ENCODE data around the gene OSBP2. TPM values are rescaled to one million over a fixed set of nuclear protein-coding genes. Genes with fewer than 3 reads are reported as not detected.

OSBP2 gene
- total RNA-seq, 3 donors from 2014 or later = 0.96 to 4.6 (median 4.4) TPM

DNA sequence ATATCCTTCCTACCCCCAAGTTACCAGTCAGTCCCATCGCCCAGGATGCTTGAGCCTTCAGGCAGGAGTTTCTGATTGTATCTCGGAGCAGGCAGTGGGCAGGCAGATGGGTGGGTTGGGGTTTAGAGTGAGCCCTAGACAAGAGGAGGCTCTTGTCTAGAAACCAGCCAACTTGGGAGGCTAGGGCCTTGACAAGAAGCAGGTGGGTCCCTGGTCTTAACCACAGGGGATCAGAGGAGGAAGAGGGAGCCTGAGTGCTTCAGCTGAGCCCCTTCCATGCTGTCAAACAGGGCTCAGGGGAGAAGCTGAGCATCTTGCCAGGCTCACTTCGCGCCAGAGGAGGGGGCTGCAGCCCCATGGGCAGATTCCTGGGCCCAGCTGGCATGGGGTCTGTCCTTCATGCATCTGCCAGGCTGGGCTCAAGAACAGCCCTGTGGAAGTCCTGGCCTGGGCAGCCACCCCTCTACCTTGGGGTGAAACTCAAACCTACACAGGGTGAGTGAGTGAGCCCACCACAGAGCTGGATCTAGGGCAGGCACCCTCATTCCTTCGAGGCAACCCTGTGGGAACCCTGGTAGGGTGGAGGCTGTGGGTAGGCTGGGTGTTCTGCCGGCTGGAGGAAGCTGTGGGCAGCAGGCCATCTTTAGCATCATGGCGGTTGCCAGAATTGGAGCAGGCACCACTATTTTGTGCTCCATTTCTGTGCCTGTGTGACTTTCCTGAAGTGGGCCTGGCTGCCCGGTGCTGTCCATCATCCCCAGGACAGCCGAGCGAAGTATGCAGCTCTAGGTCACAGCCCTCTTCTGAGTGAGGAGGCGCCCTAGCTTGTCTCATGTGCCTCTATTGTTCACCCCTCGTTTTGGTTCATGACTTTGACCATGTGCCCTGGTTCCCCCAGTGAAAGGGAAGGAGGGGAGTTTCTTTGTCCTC lies 165.8 kb downstream of the OSBP2 start:
- Histone ChIP-seq H3K36me3 (no peaks in the 10 kb centered on the region), H3K4me1 (no peaks in the 10 kb centered on the region), H3K27ac (no peak overlapping the region), H3K9me3 (no peaks in the 10 kb centered on the region), H3K27me3 (no peaks in the 10 kb centered on the region), H3K4me3 (no peak overlapping the region)
- intact Hi-C loops (cut with DNase I; ENCODE audit: low total_unique reads) = no loop called here
- no peak for TF ChIP-seq POLR2A (IDR thresholded peaks at IDR 0.05)
- TF ChIP-seq POLR2AphosphoS5 (IDR thresholded peaks at IDR 0.05) = no peak
- TF ChIP-seq, protein P1, sequence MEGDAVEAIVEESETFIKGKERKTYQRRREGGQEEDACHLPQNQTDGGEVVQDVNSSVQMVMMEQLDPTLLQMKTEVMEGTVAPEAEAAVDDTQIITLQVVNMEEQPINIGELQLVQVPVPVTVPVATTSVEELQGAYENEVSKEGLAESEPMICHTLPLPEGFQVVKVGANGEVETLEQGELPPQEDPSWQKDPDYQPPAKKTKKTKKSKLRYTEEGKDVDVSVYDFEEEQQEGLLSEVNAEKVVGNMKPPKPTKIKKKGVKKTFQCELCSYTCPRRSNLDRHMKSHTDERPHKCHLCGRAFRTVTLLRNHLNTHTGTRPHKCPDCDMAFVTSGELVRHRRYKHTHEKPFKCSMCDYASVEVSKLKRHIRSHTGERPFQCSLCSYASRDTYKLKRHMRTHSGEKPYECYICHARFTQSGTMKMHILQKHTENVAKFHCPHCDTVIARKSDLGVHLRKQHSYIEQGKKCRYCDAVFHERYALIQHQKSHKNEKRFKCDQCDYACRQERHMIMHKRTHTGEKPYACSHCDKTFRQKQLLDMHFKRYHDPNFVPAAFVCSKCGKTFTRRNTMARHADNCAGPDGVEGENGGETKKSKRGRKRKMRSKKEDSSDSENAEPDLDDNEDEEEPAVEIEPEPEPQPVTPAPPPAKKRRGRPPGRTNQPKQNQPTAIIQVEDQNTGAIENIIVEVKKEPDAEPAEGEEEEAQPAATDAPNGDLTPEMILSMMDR (IDR thresholded peaks at IDR 0.05) = no peak
- DNase-seq (ENCODE audit: low spot score in 2 of 2) = peak in 1 of 2 donors; percentile 36

DNA sequence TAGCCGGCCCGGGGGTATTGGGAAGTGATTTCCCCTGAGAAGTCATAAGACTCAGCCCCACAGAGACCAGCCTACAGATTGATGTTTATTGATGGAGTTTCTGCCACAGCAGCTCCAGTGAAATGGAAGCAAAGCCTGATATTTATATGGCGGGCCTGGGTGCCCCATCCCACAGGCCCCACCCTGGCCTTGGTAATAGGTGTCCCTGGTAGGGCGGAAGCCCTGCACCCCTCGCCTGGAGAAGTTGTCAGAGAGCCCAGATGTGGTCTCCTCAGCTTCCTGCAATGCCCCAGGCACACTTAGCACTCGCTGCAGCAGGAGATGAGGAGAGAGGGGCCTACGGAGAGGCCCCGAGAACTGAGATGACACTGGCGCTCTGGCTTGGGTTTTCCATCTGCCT lies 166.5 kb downstream of the OSBP2 start:
- DNase-seq (ENCODE audit: low spot score in 2 of 2) = peak in 1 of 2 donors; percentile 40
- Histone ChIP-seq H3K4me1 (no peaks in the 10 kb centered on the region), H3K27ac (no peak overlapping the region), H3K4me3 (no peak overlapping the region), H3K9me3 (no peaks in the 10 kb centered on the region), H3K27me3 (no peaks in the 10 kb centered on the region), H3K36me3 (no peaks in the 10 kb centered on the region)
- TF ChIP-seq POLR2A (IDR thresholded peaks at IDR 0.05) (no peak), POLR2AphosphoS5 (IDR thresholded peaks at IDR 0.05) (no peak)
- TF ChIP-seq, protein P1 (IDR thresholded peaks at IDR 0.05) = no peak
- intact Hi-C loops (cut with DNase I; ENCODE audit: low total_unique reads) = no loop called here

DNA sequence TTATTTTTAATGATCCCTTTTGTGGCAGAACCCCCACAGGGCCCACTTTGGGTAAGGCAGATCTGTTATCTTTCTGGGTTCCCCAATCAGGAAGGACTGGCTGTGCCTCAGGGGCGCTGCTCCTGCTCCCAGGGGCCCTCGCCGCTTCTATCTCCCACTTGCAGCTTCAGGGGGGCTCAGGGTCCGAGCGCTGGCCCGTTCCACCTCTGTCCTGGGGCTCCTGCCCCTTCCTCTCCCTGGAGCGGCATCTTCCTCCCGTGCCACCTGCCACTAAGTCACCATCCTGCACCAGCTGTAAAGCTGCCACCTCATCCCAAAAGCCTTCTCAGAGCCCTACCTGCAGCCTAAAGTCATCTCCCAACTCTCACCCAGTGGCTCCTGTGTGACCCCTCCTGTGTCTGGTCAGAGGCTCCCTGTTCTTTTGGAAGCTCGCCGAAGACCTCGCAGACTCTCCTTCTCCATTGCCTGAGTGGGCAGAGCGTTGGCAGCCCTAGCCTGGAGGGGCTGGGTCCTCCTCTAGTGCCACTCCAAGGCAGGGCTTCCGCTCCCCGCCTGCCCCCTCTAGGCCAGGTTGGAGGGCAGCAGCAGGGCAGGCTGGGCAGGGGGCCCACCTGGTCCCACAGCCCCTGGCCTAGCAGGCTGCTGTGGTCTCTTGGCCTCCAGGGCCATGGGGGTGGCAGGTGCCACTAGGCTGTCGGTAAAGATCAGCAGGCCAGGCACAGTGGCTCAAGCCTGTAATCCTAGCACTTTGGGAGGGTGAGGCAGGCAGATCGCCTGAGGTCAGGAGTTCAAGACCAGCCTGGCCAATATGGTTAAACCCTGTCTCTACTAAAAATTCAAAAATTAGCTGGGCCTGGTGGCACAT lies 167.2 kb downstream of the OSBP2 start:
- Histone ChIP-seq H3K36me3 (no peaks in the 10 kb centered on the region), H3K4me1 (no peaks in the 10 kb centered on the region), H3K4me3 (no peak overlapping the region), H3K27ac (no peak overlapping the region), H3K9me3 (no peaks in the 10 kb centered on the region), H3K27me3 (no peaks in the 10 kb centered on the region)
- peak in 1 of 2 donors; percentile 24 for DNase-seq (ENCODE audit: low spot score in 2 of 2)
- TF ChIP-seq POLR2A (IDR thresholded peaks at IDR 0.05) (no peak), POLR2AphosphoS5 (IDR thresholded peaks at IDR 0.05) (no peak)
- TF ChIP-seq, protein P1 (IDR thresholded peaks at IDR 0.05) = no peak
- intact Hi-C loops (cut with DNase I; ENCODE audit: low total_unique reads) = no loop called here

GRCh38 chr22:30863081-30863833 lies 168.6 kb downstream of the OSBP2 start:
- no peaks in the 10 kb centered on the region for H3K9me3 ChIP-seq
- no peak overlapping the region for H3K27ac ChIP-seq
- intact Hi-C loops (cut with DNase I; ENCODE audit: low total_unique reads) = no loop called here
- peak in 1 of 2 donors; percentile 45 for DNase-seq (ENCODE audit: low spot score in 2 of 2)
- H3K4me1 ChIP-seq = no peaks in the 10 kb centered on the region
- no peak overlapping the region for H3K4me3 ChIP-seq
- no peaks in the 10 kb centered on the region for H3K27me3 ChIP-seq
- no peaks in the 10 kb centered on the region for H3K36me3 ChIP-seq
- TF ChIP-seq, protein P1 (IDR thresholded peaks at IDR 0.05) = no peak
- TF ChIP-seq POLR2AphosphoS5 (IDR thresholded peaks at IDR 0.05) = no peak
- TF ChIP-seq POLR2A (IDR thresholded peaks at IDR 0.05) = no peak

All from breast epithelium (tissue), 4 donors.